Panc1 (cell line): Measurements from ENCODE around the gene PTX4. TPM values are rescaled to one million over a fixed set of nuclear protein-coding genes. Genes with fewer than 3 reads are reported as not detected.
A peak's percentile ranks its signal among the peaks of the same experiment; 100 is the strongest.

ENCODE experiments used
- ATAC-seq: fragments of 200-7000 bp; cut with Tn5 transposase; 2 replicates; pipeline ENCODE4 v1.9.1; 2020; ENCODE audit warnings: mild to moderate bottlenecking, moderate library complexity
- BruUV-seq: library from RNA; stranded (reverse); fragments of 400-500 nt; replicated peaks from 2 replicates; lab custom pipeline; 2021; lab: Mats Ljungman, UMichigan
- CTCF ChIA-PET: fragments of 300-600 bp; sonication (Branson Sonifier 250); formaldehyde crosslinking; loops from one replicate; lab custom pipeline; 2022; ENCODE audit warnings: antibody characterized with exemption; lab: Charles Lee
- POLR2A ChIA-PET: fragments of 300-600 bp; sonication (Branson Sonifier 250); formaldehyde crosslinking; loops from one replicate; lab custom pipeline; 2022; ENCODE audit warnings: antibody characterized with exemption; lab: Charles Lee
- DNase-seq: peaks from one replicate; pipeline ENCODE4 v3.0.0-alpha.2; 2010; ENCODE audit warnings: low read depth, low spot score
- H3K27ac ChIP-seq: 2 replicates; pipeline ENCODE4 v1.5.1; 2011; ENCODE audit warnings: mild to moderate bottlenecking, low read length, inconsistent platforms
- H3K27me3 ChIP-seq: fragments of 200-500 bp; sonication (Bioruptor generic); 2 replicates; pipeline ENCODE4 v1.6.0; 2014; ENCODE audit warnings: low read length, inconsistent platforms; ENCODE audit not compliant: control insufficient read depth, insufficient read depth
- H3K36me3 ChIP-seq: fragments of 200-500 bp; sonication (Bioruptor generic); 2 replicates; pipeline ENCODE4 v1.5.1; 2014; ENCODE audit warnings: inconsistent platforms, mild to moderate bottlenecking, low read length, moderate library complexity; ENCODE audit not compliant: control insufficient read depth, insufficient read depth
- H3K4me1 ChIP-seq: 2 replicates; pipeline ENCODE4 v1.5.1; 2011; ENCODE audit warnings: inconsistent platforms, mild to moderate bottlenecking, low read length, moderate library complexity; ENCODE audit not compliant: control insufficient read depth, insufficient read depth
- H3K4me3 ChIP-seq, 2 experiments: 2 replicates each; pipeline ENCODE4 v1.5.1; 2011 to 2012; ENCODE audit warnings: low read depth in 2 of 2, low read length in 2 of 2, mild to moderate bottlenecking in 2 of 2, inconsistent platforms in 1 of 2, moderate library complexity in 1 of 2
- H3K9me3 ChIP-seq: fragments of 200-500 bp; sonication (Bioruptor generic); 2 replicates; pipeline ENCODE4 v1.5.1; 2014; ENCODE audit warnings: low read depth, mild to moderate bottlenecking, inconsistent platforms, low read length, moderate library complexity; ENCODE audit not compliant: control insufficient read depth, insufficient read depth
- POLR2AphosphoS5 ChIP-seq: IDR thresholded peaks from 2 replicates; pipeline ENCODE4 v1.6.1; 2012; ENCODE audit warnings: mild to moderate bottlenecking, low read depth, low read length, moderate library complexity
- SIN3A ChIP-seq: IDR thresholded peaks from 2 replicates; pipeline ENCODE4 v1.6.1; 2012; ENCODE audit warnings: low read depth, mild to moderate bottlenecking, low read length, moderate library complexity, borderline replicate concordance; ENCODE audit not compliant: insufficient read depth
- TCF7L2 ChIP-seq: IDR thresholded peaks from 2 replicates; pipeline ENCODE4 v1.6.1; 2011; ENCODE audit warnings: mild to moderate bottlenecking, low read depth, low read length, inconsistent platforms
- in situ Hi-C: cut with HindIII; loops from 2 replicates; pipeline ENCODE4 v1.10.0; 2016; ENCODE audit warnings: low sequenced_read_pairs, low pct_unique_long_range_greater_than_20kb
- intact Hi-C: fragments of 100-400 bp; cut with micrococcal nuclease; formaldehyde crosslinking; loops from one replicate; pipeline ENCODE4 v1.10.0; 2022; ENCODE audit not compliant: unreplicated experiment
- total RNA-seq: library from RNA; stranded (reverse); gene quantifications from one replicate; pipeline ENCODE4 v1.2.1, GENCODE V29; 2021; ENCODE audit not compliant: unreplicated experiment
- TF ChIP-seq, protein P1 (sequence below): fragments of 450-650 bp; IDR thresholded peaks from 2 replicates; pipeline ENCODE4 v1.5.1; 2017; ENCODE audit warnings: mild to moderate bottlenecking
- TF ChIP-seq, protein P2 (sequence below), 2 experiments: IDR thresholded peaks; 2 replicates each; pipeline ENCODE4 v1.6.1; 2011 to 2012; ENCODE audit warnings: low read depth in 2 of 2, control low read depth in 1 of 2, low read length in 1 of 2, mild to moderate bottlenecking in 1 of 2, moderate library complexity in 1 of 2; ENCODE audit not compliant: insufficient read depth in 1 of 2

PTX4 gene
- total RNA-seq, 1 experiment from 2014 or later, result not detected

DNA sequence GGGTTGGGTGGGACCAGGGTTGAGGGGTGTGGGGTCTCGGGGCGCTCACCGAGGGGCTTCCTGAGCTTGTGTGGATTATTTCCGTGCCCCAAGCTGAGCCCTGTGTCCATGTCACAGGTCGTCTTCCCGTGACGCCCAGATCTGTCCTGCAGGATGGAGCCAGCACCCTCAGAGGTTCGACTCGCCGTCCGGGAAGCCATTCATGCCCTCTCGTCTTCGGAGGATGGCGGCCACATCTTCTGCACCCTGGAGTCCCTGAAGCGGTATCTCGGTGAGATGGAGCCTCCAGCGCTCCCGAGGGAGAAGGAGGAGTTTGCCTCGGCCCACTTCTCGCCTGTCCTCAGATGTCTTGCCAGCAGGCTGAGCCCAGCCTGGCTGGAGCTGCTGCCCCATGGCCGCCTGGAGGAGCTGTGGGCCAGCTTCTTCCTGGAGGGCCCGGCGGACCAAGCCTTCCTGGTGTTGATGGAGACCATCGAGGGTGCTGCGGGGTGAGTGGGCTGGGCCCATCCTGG is 5.4 kb upstream of the PTX4 start:
- TF ChIP-seq TCF7L2 (0 out of 2 replicates have a peak, but pooled peaks have one; percentile 16), SIN3A (no peak)
- TF ChIP-seq, protein P1, sequence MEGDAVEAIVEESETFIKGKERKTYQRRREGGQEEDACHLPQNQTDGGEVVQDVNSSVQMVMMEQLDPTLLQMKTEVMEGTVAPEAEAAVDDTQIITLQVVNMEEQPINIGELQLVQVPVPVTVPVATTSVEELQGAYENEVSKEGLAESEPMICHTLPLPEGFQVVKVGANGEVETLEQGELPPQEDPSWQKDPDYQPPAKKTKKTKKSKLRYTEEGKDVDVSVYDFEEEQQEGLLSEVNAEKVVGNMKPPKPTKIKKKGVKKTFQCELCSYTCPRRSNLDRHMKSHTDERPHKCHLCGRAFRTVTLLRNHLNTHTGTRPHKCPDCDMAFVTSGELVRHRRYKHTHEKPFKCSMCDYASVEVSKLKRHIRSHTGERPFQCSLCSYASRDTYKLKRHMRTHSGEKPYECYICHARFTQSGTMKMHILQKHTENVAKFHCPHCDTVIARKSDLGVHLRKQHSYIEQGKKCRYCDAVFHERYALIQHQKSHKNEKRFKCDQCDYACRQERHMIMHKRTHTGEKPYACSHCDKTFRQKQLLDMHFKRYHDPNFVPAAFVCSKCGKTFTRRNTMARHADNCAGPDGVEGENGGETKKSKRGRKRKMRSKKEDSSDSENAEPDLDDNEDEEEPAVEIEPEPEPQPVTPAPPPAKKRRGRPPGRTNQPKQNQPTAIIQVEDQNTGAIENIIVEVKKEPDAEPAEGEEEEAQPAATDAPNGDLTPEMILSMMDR, result no peak; the same call in 1 of the 2 replicates
- CTCF ChIA-PET, result interaction anchor here (0.6 to 0.7 kb wide), 3 partner anchors 16 to 71 kb away, joined by 3 to 5 read pairs (median 4); no protein-coding TSS in a partner anchor
- Histone ChIP-seq H3K9me3 (no peaks in the 10 kb centered on the region), H3K27me3 (no peaks in the 10 kb centered on the region), H3K4me3 (peak overlapping the region; percentile 78 to 86), H3K27ac (peak overlapping the region; percentile 84), H3K36me3 (peaks cover 2% of the 10 kb centered on the region; the same call in 1 of the 2 replicates), H3K4me1 (peaks cover 12% of the 10 kb centered on the region)
- no TSS peak for BruUV-seq
- intact Hi-C loops, result no loop called here
- in situ Hi-C loops, result no loop called here
- DNase-seq (no peak), ATAC-seq (peak; percentile 63)
- POLR2A ChIA-PET, result no interaction called here

DNA sequence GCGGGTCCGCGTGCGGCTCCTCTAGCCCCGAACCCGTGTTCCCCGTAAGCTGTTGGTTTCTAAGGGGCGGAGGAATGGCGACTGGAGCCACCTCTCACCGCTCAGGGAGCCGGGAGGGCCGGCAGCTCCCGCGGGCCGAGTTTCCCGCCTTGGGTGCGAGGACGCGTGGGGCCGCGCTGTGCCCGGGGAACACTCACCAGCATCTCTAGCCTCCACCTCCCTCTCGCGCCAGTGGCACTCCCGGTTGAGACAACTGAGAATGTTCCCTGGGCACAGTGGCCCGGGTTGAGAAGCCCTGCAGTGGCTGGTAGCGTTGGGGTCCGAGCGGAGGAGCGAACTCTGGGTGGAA is 5.0 kb upstream of the PTX4 start:
- peak overlapping the region; percentile 84 for H3K27ac ChIP-seq
- ChIA-PET POLR2A (no interaction called here), CTCF (interaction anchor here (0.6 to 0.7 kb wide), 3 partner anchors 16 to 70 kb away, joined by 3 to 5 read pairs (median 4); no protein-coding TSS in a partner anchor)
- peaks cover 2% of the 10 kb centered on the region; the same call in 1 of the 2 replicates for H3K36me3 ChIP-seq
- intact Hi-C loops, result no loop called here
- in situ Hi-C loops, result no loop called here
- no peaks in the 10 kb centered on the region for H3K9me3 ChIP-seq
- DNase-seq (no peak), ATAC-seq (peak; percentile 30)
- TSS peak; percentile 91 for BruUV-seq
- H3K4me1 ChIP-seq, result peaks cover 12% of the 10 kb centered on the region
- TF ChIP-seq, protein P2, sequence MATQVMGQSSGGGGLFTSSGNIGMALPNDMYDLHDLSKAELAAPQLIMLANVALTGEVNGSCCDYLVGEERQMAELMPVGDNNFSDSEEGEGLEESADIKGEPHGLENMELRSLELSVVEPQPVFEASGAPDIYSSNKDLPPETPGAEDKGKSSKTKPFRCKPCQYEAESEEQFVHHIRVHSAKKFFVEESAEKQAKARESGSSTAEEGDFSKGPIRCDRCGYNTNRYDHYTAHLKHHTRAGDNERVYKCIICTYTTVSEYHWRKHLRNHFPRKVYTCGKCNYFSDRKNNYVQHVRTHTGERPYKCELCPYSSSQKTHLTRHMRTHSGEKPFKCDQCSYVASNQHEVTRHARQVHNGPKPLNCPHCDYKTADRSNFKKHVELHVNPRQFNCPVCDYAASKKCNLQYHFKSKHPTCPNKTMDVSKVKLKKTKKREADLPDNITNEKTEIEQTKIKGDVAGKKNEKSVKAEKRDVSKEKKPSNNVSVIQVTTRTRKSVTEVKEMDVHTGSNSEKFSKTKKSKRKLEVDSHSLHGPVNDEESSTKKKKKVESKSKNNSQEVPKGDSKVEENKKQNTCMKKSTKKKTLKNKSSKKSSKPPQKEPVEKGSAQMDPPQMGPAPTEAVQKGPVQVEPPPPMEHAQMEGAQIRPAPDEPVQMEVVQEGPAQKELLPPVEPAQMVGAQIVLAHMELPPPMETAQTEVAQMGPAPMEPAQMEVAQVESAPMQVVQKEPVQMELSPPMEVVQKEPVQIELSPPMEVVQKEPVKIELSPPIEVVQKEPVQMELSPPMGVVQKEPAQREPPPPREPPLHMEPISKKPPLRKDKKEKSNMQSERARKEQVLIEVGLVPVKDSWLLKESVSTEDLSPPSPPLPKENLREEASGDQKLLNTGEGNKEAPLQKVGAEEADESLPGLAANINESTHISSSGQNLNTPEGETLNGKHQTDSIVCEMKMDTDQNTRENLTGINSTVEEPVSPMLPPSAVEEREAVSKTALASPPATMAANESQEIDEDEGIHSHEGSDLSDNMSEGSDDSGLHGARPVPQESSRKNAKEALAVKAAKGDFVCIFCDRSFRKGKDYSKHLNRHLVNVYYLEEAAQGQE (IDR thresholded peaks at IDR 0.05; ENCODE audit: insufficient read depth in 1 of 2, low read depth in 2 of 2, low read length in 1 of 2), result no peak
- TF ChIP-seq TCF7L2 (no peak), POLR2AphosphoS5 (no peak), SIN3A (no peak)
- TF ChIP-seq, protein P1, result no peak
- H3K27me3 ChIP-seq, result no peaks in the 10 kb centered on the region
- peak overlapping the region; percentile 78 to 86 for H3K4me3 ChIP-seq
